ENCODE measurements around the gene PHF2.

PHF2 gene

GRCh38 chr9:93576258-93577077, at the start of gene PHF2:
PHF2 (plus strand) TSS chr9:93576584; CDS start chr9:93576774, 190 bp downstream.
- DNase-seq (ENCODE audit: extremely low read depth, low read depth) = no peak
- TF ChIP-seq, protein P1, sequence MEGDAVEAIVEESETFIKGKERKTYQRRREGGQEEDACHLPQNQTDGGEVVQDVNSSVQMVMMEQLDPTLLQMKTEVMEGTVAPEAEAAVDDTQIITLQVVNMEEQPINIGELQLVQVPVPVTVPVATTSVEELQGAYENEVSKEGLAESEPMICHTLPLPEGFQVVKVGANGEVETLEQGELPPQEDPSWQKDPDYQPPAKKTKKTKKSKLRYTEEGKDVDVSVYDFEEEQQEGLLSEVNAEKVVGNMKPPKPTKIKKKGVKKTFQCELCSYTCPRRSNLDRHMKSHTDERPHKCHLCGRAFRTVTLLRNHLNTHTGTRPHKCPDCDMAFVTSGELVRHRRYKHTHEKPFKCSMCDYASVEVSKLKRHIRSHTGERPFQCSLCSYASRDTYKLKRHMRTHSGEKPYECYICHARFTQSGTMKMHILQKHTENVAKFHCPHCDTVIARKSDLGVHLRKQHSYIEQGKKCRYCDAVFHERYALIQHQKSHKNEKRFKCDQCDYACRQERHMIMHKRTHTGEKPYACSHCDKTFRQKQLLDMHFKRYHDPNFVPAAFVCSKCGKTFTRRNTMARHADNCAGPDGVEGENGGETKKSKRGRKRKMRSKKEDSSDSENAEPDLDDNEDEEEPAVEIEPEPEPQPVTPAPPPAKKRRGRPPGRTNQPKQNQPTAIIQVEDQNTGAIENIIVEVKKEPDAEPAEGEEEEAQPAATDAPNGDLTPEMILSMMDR (IDR thresholded peaks at IDR 0.05; ENCODE audit: low read depth, low read length) = no peak

GRCh38 chr9:93531374-93531773, 45.0 kb upstream of the PHF2 start:
- no peak for DNase-seq (ENCODE audit: extremely low read depth, low read depth)
- TF ChIP-seq, protein P1 (IDR thresholded peaks at IDR 0.05; ENCODE audit: low read depth, low read length) = no peak

DNA sequence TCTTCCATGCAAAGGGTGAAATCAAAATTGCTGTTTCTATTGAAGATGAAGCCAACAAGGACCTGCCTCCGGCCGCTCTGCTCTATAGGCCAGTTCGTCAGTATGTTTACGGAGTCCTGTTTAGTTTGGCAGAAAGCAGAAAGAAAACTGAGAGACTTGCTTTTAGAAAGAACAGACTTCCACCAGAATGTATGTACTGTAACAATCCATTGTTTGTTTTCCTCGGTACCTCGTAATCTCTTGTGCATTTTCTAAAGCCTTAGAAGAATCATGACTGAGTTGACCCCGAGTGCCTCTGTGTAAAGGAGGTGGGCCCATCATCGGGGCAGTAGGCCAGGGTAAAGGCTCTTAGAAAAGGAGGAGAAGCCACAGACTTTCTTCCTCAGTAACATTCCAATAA, 44.2 kb upstream of the PHF2 start:
- TF ChIP-seq, protein P1 (IDR thresholded peaks at IDR 0.05; ENCODE audit: low read depth, low read length) = no peak
- no peak for DNase-seq (ENCODE audit: extremely low read depth, low read depth)

DNA sequence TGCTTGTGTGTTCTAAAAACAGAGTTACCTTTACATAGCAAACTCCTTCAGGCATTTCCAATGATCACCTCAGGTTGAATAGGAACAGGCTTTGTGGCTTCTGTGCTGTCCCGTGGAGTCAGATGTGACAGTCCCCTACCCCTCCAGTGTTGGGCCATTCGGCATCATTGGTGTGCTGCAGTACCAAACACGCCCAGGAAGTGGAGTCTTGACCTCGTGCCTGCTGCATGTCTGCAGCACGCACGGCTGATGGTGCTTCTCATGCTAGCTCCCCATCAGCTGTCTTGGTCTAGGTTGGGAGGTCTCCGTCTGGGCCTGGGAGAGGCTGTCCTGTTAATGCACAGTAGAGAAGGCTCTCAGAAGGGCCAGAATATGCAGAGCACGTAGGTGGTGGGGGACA, 42.5 kb upstream of the PHF2 start:
- TF ChIP-seq, protein P1 (IDR thresholded peaks at IDR 0.05; ENCODE audit: low read depth, low read length) = no peak
- DNase-seq (ENCODE audit: extremely low read depth, low read depth) = no peak

DNA sequence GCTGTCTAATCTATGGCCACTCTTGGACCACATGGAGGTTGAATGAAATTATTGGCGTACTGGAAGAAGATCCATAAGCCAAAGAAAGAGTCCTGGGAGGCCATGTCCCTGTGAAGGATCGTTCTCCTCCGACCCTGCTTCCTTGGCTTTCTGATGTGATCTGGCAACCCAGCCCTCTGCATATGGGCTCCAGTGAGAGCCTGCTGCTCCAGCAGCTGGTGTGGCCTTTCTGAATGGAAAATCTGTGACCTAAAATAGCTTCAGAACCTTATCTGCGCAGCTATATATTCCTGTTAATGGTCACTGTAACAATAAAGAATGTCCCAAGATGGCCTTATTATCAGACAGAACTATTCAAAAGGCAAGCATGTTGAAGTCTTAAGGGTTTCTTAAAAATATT, 40.2 kb upstream of the PHF2 start:
- DNase-seq (ENCODE audit: extremely low read depth, low read depth) = no peak
- TF ChIP-seq, protein P1 (IDR thresholded peaks at IDR 0.05; ENCODE audit: low read depth, low read length) = no peak

- TF ChIP-seq, protein P1 (IDR thresholded peaks at IDR 0.05; ENCODE audit: low read depth, low read length) = no peak
These were observed 39.5 kb upstream of the PHF2 start for GRCh38 chr9:93536874-93537273.

GRCh38 chr9:93540305-93540704, 36.1 kb upstream of the PHF2 start:
- TF ChIP-seq, protein P1 (IDR thresholded peaks at IDR 0.05; ENCODE audit: low read depth, low read length) = no peak
- no peak for DNase-seq (ENCODE audit: extremely low read depth, low read depth)

More at GRCh38 chr9:93536874-93537273, 39.5 kb upstream of the PHF2 start:
- DNase-seq (ENCODE audit: extremely low read depth, low read depth) = no peak

All from AG09319 (cell line).